Stimulated activated CD4-positive, alpha-beta T cell treated with anti-CD3 and anti-CD28 coated beads, Interleukin-2, amount 100 ng/mL, for 24 hours (primary cell): ENCODE results near the gene PIK3R3.
"Not testable (repeated sequence)": the region's sequence is repeated elsewhere in the genome, so short reads cannot be mapped to it uniquely, and the experiment has no call there.

Experiments
- DNase-seq, 2 donors: peaks; one replicate each; pipeline ENCODE4 v3.0.0-alpha.2; 2020

Gene PIK3R3

GRCh38 chr1:46062651-46063319 lies 69.6 kb downstream of the PIK3R3 start:
- peak; percentile 53 to 57 for DNase-seq

GRCh38 chr1:46061146-46061545 lies 71.3 kb downstream of the PIK3R3 start:
- DNase-seq, result no peak

GRCh38 chr1:46058936-46059335 lies 73.5 kb downstream of the PIK3R3 start:
- no peak for DNase-seq

- no peak for DNase-seq
Measured at GRCh38 chr1:46057781-46058180, 74.6 kb downstream of the PIK3R3 start.

- DNase-seq, result not testable (repeated sequence)
Measured at GRCh38 chr1:46057215-46057614, 75.2 kb downstream of the PIK3R3 start.

- no peak for DNase-seq
Measured at GRCh38 chr1:46056325-46056724, 76.1 kb downstream of the PIK3R3 start.

GRCh38 chr1:46053734-46054133 lies 78.7 kb downstream of the PIK3R3 start:
- no peak for DNase-seq

GRCh38 chr1:46044116-46044515 lies 88.3 kb downstream of the PIK3R3 start:
- no peak for DNase-seq

GRCh38 chr1:46043458-46044017 lies 88.9 kb downstream of the PIK3R3 start:
- DNase-seq, result no peak

GRCh38 chr1:46041974-46042373 lies 90.5 kb downstream of the PIK3R3 start:
- DNase-seq, result no peak

GRCh38 chr1:46041551-46041950 lies 90.9 kb downstream of the PIK3R3 start:
- DNase-seq, result no peak

- DNase-seq, result no peak
Measured at GRCh38 chr1:46039571-46040052, 92.8 kb downstream of the PIK3R3 start.

- DNase-seq, result peak; percentile 90
Measured at GRCh38 chr1:46036894-46037839, 95.3 kb downstream of the PIK3R3 start.

- no peak for DNase-seq
Measured at GRCh38 chr1:46034601-46035516, 97.6 kb downstream of the PIK3R3 start.

- DNase-seq, result no peak
Measured at GRCh38 chr1:46030876-46031660, 101.4 kb downstream of the PIK3R3 start.

GRCh38 chr1:46030074-46030870 lies 102.2 kb downstream of the PIK3R3 start:
- DNase-seq, result no peak

- DNase-seq, result no peak
Measured at GRCh38 chr1:46027788-46028573, 104.4 kb downstream of the PIK3R3 start.

GRCh38 chr1:46026531-46026930 lies 105.9 kb downstream of the PIK3R3 start:
- no peak for DNase-seq

- no peak for DNase-seq
Measured at GRCh38 chr1:46021046-46021996, 111.1 kb downstream of the PIK3R3 start.
